Right lobe of liver (tissue), 6 donors: ENCODE measurements around the gene CDH1. TPM values are rescaled to one million over a fixed set of nuclear protein-coding genes. Genes with fewer than 3 reads are reported as not detected.

Source experiments
- ATAC-seq, 4 donors: fragments of 200-7000 bp; cut with Tn5 transposase; one replicate each; pipeline ENCODE4 v1.9.1; 2020; ENCODE audit warnings: mild to moderate bottlenecking in 4 of 4, moderate library complexity in 4 of 4
- DNase-seq, 3 donors: peaks; one replicate each; pipeline ENCODE4 v3.0.0-alpha.2; 2020
- H3K27ac ChIP-seq, 3 donors: fragments of 200-600 bp; one replicate each; pipeline ENCODE4 v1.8.0; 2022
- H3K27me3 ChIP-seq, 2 donors: fragments of 200-600 bp; one replicate each; pipeline ENCODE4 v1.8.0; 2022
- H3K36me3 ChIP-seq, 4 donors: fragments of 200-600 bp; sonication (generic) in 1 of 4; one replicate each; pipeline versions ENCODE4 v1.5.1 to v1.8.0; 2017 to 2022; ENCODE audit warnings: control low read depth in 1 of 4
- H3K4me1 ChIP-seq, 4 donors: fragments of 200-600 bp; sonication (generic) in 1 of 4; one replicate each; pipeline versions ENCODE4 v1.5.1 to v1.8.0; 2017 to 2022; ENCODE audit warnings: control low read depth in 1 of 4
- H3K4me3 ChIP-seq, 3 donors: fragments of 200-600 bp; one replicate each; pipeline ENCODE4 v1.8.0; 2022
- H3K9me3 ChIP-seq, 4 donors: fragments of 200-600 bp; sonication (generic) in 1 of 4; one replicate each; pipeline versions ENCODE4 v1.5.1 to v1.8.0; 2017 to 2022; ENCODE audit warnings: control low read depth in 1 of 4
- POLR2A ChIP-seq: fragments of 450-650 bp; IDR thresholded peaks from one replicate; pipeline ENCODE4 v1.6.1; 2017; ENCODE audit warnings: antibody characterized with exemption, mild to moderate bottlenecking
- WGBS: methylation state at CpG from one replicate; pipeline ENCODE4 v1.1.6; 2018; ENCODE audit warnings: low coverage, low lambda C conversion rate; ENCODE audit not compliant: insufficient coverage; ENCODE audit errors: missing lambda C conversion rate; 5-methylcytosine and 5-hydroxymethylcytosine counted together
- intact Hi-C, 2 donors: fragments of 100-400 bp; cut with DNase I; formaldehyde crosslinking; loops; one replicate each; pipeline versions ENCODE4 v1.11.2 to v1.14.1; 2022
- total RNA-seq, 6 experiments: library from RNA; depleted of rRNA in 2 of 6; stranded (reverse); fragments of >200 nt in 2 of 6; fragmentation: NEBNext Ultra II Directional in 3 of 6; extraction: Animal tissue kit (Norgen Biotek cat#: 25700) in 3 of 6; gene quantifications; one replicate each; pipeline versions ENCODE4 v1.1.0 to v1.2.4, GENCODE V29; 2016 to 2023
- TF ChIP-seq, protein P1 (sequence below), 4 donors: fragments of 200-600 bp in 3 of 4; fragments of 450-650 bp in 1 of 4; IDR thresholded peaks; one replicate each; pipeline versions ENCODE4 v1.5.1 to v1.8.0; 2016 to 2022; ENCODE audit warnings: antibody characterized with exemption in 4 of 4, mild to moderate bottlenecking in 2 of 4
- donor health status: DM: no; HTN: yes; CAD: no.
- donor health status: DM: no; HTN: no; CAD: no.
- donor health status: DM: no; HTN: no; CAD: no.
- donor health status: DM: no; HTN: yes; CAD: no.
- donor health status: DM: no; HTN: yes; CAD: no.

The CDH1 gene
- total RNA-seq, 6 experiments from 2014 or later, result 54.3 to 130 (median 76.5) TPM

DNA sequence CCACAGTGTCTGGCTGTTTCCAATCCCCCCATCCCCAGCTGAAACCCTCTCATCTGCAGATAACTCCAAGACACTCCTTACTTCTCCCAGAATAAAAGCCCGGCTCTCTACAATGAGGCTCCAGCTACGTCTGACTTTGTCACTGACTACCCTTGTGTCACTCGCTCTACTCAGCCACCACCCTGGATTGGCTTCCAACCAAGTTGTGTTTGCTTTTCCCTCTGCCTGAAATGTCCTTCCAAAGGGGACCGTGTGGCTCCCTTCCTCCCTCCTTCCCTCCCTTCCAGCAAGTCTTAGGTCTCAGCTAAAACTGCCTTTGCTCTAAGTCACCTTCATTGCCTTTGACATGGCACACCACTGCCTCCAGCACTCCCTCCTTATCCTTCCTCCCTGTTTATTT lies 42.8 kb downstream of the CDH1 start:
- intact Hi-C loops, result loop anchor here (10.0 kb wide), 1 partner anchor 45 kb away; the partner anchor contains the start of gene CDH1 (in 2 of the 2)
- WGBS, result 13% methylated on average over 2 of the region's 4 CpGs
- DNase-seq (peak; percentile 50 to 84 (median 71)), ATAC-seq (peak; percentile 70 to 81 (median 76))
- peak; percentile 25 for TF ChIP-seq POLR2A
- TF ChIP-seq, protein P1, sequence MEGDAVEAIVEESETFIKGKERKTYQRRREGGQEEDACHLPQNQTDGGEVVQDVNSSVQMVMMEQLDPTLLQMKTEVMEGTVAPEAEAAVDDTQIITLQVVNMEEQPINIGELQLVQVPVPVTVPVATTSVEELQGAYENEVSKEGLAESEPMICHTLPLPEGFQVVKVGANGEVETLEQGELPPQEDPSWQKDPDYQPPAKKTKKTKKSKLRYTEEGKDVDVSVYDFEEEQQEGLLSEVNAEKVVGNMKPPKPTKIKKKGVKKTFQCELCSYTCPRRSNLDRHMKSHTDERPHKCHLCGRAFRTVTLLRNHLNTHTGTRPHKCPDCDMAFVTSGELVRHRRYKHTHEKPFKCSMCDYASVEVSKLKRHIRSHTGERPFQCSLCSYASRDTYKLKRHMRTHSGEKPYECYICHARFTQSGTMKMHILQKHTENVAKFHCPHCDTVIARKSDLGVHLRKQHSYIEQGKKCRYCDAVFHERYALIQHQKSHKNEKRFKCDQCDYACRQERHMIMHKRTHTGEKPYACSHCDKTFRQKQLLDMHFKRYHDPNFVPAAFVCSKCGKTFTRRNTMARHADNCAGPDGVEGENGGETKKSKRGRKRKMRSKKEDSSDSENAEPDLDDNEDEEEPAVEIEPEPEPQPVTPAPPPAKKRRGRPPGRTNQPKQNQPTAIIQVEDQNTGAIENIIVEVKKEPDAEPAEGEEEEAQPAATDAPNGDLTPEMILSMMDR (IDR thresholded peaks at IDR 0.05), result no peak
- H3K36me3 ChIP-seq, result no peaks in the 10 kb centered on the region
- peaks cover 0 to 40% (median 18%) of the 10 kb centered on the region in 4 donors for H3K4me1 ChIP-seq
- H3K27ac ChIP-seq, result peak overlapping the region; percentile 76 to 92 (median 81)
- no peaks in the 10 kb centered on the region for H3K27me3 ChIP-seq
- H3K4me3 ChIP-seq, result no peak overlapping the region
- no peaks in the 10 kb centered on the region for H3K9me3 ChIP-seq

DNA sequence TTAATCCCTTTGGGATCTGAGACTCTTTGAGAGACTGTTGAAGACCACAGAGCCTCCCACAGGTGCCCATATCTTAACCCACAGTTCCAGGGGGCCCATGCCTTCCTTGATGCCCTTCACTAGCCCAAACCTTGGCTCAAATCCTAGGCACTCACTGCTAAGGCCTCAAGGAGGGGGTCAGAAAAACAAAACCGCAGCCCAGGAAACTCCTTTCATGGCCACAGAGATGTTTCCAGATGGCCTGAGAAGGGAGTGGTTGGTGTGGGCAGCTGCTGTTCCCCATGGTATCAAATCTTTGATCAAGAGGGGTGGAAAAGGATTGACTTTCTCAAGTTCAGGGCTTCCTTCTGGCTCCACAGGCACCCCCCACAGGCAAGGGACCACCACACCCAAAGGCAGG lies 44.7 kb downstream of the CDH1 start:
- ATAC-seq (no peak), DNase-seq (no peak)
- Histone ChIP-seq H3K27me3 (no peaks in the 10 kb centered on the region), H3K9me3 (no peaks in the 10 kb centered on the region), H3K27ac (peak overlapping the region in 2 of 3 donors; percentile 17 to 55), H3K4me3 (no peak overlapping the region), H3K4me1 (peaks cover 0 to 58% (median 25%) of the 10 kb centered on the region in 4 donors), H3K36me3 (no peaks in the 10 kb centered on the region)
- intact Hi-C loops, result loop anchor here (10.0 kb wide), 1 partner anchor 47 kb away; the partner anchor contains the start of gene CDH1 (in 2 of the 2)
- TF ChIP-seq POLR2A, result no peak
- TF ChIP-seq, protein P1 (IDR thresholded peaks at IDR 0.05), result no peak
- no CpG with 5 or more reads among the region's 1 CpG for WGBS

DNA sequence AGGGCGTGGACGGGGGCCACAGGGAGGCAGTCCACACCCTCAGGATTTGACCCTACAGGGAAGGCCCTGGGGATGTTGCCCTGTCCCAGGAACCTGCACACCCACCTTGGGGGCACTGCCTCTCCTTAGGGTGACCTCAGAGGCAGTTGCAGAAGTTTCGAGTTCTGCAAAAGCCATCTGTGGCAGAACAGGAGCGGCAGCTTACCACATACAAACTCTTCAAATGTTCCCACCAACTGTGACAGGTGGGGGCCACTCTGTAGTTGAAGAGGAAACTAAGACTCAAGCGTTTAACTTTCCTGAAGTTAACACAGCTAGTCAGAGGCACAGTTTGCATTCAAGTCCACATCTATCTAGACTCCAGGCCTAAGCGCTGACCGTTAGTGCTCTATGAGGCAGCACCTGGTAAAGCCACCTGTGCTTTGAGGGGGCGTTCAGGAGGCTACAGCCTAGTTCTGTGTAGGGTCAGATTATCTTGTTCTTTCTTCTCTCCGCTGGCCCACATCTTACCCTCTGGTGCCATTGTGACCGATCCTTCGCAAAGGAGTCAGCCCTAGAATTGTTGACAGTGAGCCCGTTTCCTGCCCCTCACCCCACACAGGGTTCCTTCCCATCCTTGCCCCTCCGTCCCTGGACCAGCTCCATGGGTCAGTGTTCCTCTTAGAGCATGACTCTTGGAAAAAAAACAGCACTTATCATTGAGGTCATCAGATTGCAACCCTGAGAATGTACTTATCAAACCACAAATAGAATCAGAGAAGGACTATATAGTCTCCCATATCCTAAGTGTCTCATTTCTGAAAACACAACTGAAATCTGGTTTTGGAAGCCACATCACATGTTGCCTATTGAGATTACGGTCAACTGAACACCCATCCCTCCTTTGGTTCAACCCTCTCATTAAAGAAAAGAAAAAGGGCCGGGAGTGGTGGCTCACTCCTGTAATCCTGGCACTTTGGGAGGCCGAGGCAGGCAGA lies 45.4 kb downstream of the CDH1 start:
- no peaks in the 10 kb centered on the region for H3K27me3 ChIP-seq
- no peak overlapping the region for H3K4me3 ChIP-seq
- no peaks in the 10 kb centered on the region for H3K36me3 ChIP-seq
- peak in 1 of 4 donors; percentile 11 for ATAC-seq
- H3K9me3 ChIP-seq, result no peaks in the 10 kb centered on the region
- H3K4me1 ChIP-seq, result peaks cover 0 to 65% (median 25%) of the 10 kb centered on the region in 4 donors
- intact Hi-C loops, result loop anchor here (10.0 kb wide), 1 partner anchor 48 kb away; the partner anchor contains the start of gene CDH1 (in 2 of the 2)
- peak in 1 of 3 donors; percentile 76 for DNase-seq
- TF ChIP-seq, protein P1 (IDR thresholded peaks at IDR 0.05), result no peak
- no peak for TF ChIP-seq POLR2A
- 69% methylated on average over 11 of the region's 16 CpGs for WGBS
- peak overlapping the region in 2 of 3 donors; percentile 17 to 55 for H3K27ac ChIP-seq

DNA sequence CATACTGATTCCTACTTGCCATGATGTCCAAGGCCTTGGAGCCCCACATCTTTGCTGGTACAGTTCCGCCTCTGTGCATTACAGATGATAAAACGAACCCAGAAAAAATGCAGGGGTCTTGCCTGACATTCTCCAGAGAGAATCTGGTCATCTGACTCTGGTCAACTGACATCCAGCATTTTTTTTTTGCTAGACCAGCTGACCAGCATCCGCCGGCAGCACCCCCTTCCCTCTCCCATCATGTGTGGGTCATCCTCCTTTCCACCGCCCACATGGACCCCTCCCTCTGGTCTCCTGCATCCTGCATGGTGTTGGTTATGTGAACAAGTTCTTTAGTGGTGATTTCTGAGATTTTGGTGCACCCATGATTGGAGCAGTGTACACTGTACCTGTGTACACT lies 47.1 kb downstream of the CDH1 start:
- no peak for ATAC-seq
- 90% methylated on average over 4 of the region's 5 CpGs for WGBS

More for the DNA sequence above, 47.1 kb downstream of the CDH1 start:
- Histone ChIP-seq H3K27me3 (no peaks in the 10 kb centered on the region), H3K4me1 (peaks cover 0 to 51% (median 18%) of the 10 kb centered on the region in 4 donors), H3K9me3 (no peaks in the 10 kb centered on the region), H3K4me3 (no peak overlapping the region), H3K27ac (no peak overlapping the region), H3K36me3 (no peaks in the 10 kb centered on the region)
- no peak for DNase-seq
- TF ChIP-seq, protein P1 (IDR thresholded peaks at IDR 0.05), result no peak
- no peak for TF ChIP-seq POLR2A
- intact Hi-C loops, result loop anchor here (10.0 kb wide), 1 partner anchor 49 kb away; the partner anchor contains the start of gene CDH1 (in 2 of the 2)
